Small intestine (tissue), 7 donors: Measurements from ENCODE around the gene NOS3. TPM values are rescaled to one million over a fixed set of nuclear protein-coding genes. Genes with fewer than 3 reads are reported as not detected.

Experiments used
- DNase-seq, 2 donors: peaks; one replicate each; pipeline versions ENCODE4 v3.0.0 to v3.0.0-alpha.2; 2013
- FAIRE-seq: peaks from 2 replicates; lab custom pipeline; 2012; peaks lifted over from hg19 to GRCh38; lab: Jason Lieb, UNC
- H3K27ac ChIP-seq, 3 donors: one replicate each; pipeline ENCODE4 v1.5.1; 2013; ENCODE audit warnings: low read length in 2 of 3, mild to moderate bottlenecking in 2 of 3, control low read depth in 1 of 3, inconsistent platforms in 1 of 3, low read depth in 1 of 3, moderate library complexity in 1 of 3
- H3K27me3 ChIP-seq, 3 donors: one replicate each; pipeline ENCODE4 v1.6.1; 2013; ENCODE audit warnings: low read length in 3 of 3, inconsistent platforms in 1 of 3; ENCODE audit not compliant: control insufficient read depth in 3 of 3, insufficient read depth in 3 of 3
- H3K36me3 ChIP-seq, 3 donors: one replicate each; pipeline ENCODE4 v1.6.1; 2013; ENCODE audit warnings: low read length in 3 of 3, inconsistent platforms in 1 of 3, low read depth in 1 of 3, mild to moderate bottlenecking in 1 of 3, moderate library complexity in 1 of 3; ENCODE audit not compliant: control insufficient read depth in 3 of 3, insufficient read depth in 2 of 3
- H3K4me1 ChIP-seq, 3 donors: one replicate each; pipeline ENCODE4 v1.6.1; 2013; ENCODE audit warnings: low read length in 2 of 3, inconsistent platforms in 1 of 3, low read depth in 1 of 3, mild to moderate bottlenecking in 1 of 3, moderate library complexity in 1 of 3; ENCODE audit not compliant: control insufficient read depth in 3 of 3, insufficient read depth in 2 of 3
- H3K4me3 ChIP-seq, 3 donors: one replicate each; pipeline ENCODE4 v1.5.1; 2013; ENCODE audit warnings: low read length in 3 of 3, control low read depth in 1 of 3, inconsistent platforms in 1 of 3, low read depth in 1 of 3, mild to moderate bottlenecking in 1 of 3, moderate library complexity in 1 of 3
- H3K9me3 ChIP-seq, 2 donors: one replicate each; pipeline ENCODE4 v1.6.1; 2013; ENCODE audit warnings: low read depth in 1 of 2, low read length in 1 of 2; ENCODE audit not compliant: control insufficient read depth in 2 of 2, insufficient read depth in 1 of 2
- WGBS, 3 donors: extraction: QIAGEN DNeasy Blood & Tissue Kit; methylation state at CpG; one replicate each; pipeline ENCODE4 v1.1.7; 2013; 5-methylcytosine and 5-hydroxymethylcytosine counted together
- polyA plus RNA-seq, 4 donors: library from polyadenylated mRNA; stranded (reverse) in 3 of 4; unstranded in 1 of 4; fragments of 200-250 nt in 3 of 4; fragments of 120-200 nt in 1 of 4; gene quantifications; one replicate each; pipeline versions ENCODE4 v1.2.1 to v1.2.3, GENCODE V29; 2013
- donor health status: healthy with polysubstance abuse.
- donor health status: control.
- donor health status: control.
- donor health status: Bipolar disorder and iron deficiency.
- donor health status: healthy.

NOS3 gene
- polyA plus RNA-seq, 4 donors: 0.45 to 14.7 (median 4.7) TPM

GRCh38 chr7:151061213-151062110, 70.6 kb downstream of the NOS3 start:
- WGBS, 3 donors: 66 to 71% (median 70%) methylated on average over 33 of the region's 33 CpGs
- no peak for FAIRE-seq
- Histone ChIP-seq H3K4me3 (no peak overlapping the region), H3K27ac (no peak overlapping the region), H3K36me3 (peaks cover under 1 to 40% (median 19%) of the 10 kb centered on the region in 3 donors), H3K27me3 (no peaks in the 10 kb centered on the region), H3K4me1 (peaks cover 0 to 46% (median 9%) of the 10 kb centered on the region in 3 donors), H3K9me3 (no peaks in the 10 kb centered on the region)
- no peak for DNase-seq

- no peak overlapping the region for H3K4me3 ChIP-seq
- 20 to 64% (median 44%) methylated on average over 10 to 11 of the region's 11 CpGs for WGBS, 3 donors
- no peaks in the 10 kb centered on the region for H3K9me3 ChIP-seq
- H3K27me3 ChIP-seq: no peaks in the 10 kb centered on the region
- FAIRE-seq: no peak
- H3K36me3 ChIP-seq: peaks cover 3 to 46% (median 22%) of the 10 kb centered on the region in 3 donors
- peaks cover 0 to 40% (median 9%) of the 10 kb centered on the region in 3 donors for H3K4me1 ChIP-seq
- no peak for DNase-seq
- no peak overlapping the region for H3K27ac ChIP-seq
Measured at GRCh38 chr7:151062111-151062398, 71.2 kb downstream of the NOS3 start.

GRCh38 chr7:151062399-151063211, 71.8 kb downstream of the NOS3 start:
- Histone ChIP-seq H3K36me3 (peaks cover 7 to 52% (median 22%) of the 10 kb centered on the region in 3 donors), H3K4me1 (peaks cover 0 to 37% (median 9%) of the 10 kb centered on the region in 3 donors), H3K4me3 (peak overlapping the region in 2 of 3 donors; percentile 67 to 72), H3K27me3 (no peaks in the 10 kb centered on the region), H3K27ac (peak overlapping the region; percentile 75 to 79 (median 75)), H3K9me3 (no peaks in the 10 kb centered on the region)
- FAIRE-seq (no peak), DNase-seq (peak; percentile 95)
- 21 to 50% (median 39%) methylated on average over 37 to 43 of the region's 43 CpGs for WGBS, 3 donors

GRCh38 chr7:151063212-151063561, 72.4 kb downstream of the NOS3 start:
- Histone ChIP-seq H3K9me3 (no peaks in the 10 kb centered on the region), H3K27ac (peak overlapping the region in 1 of 3 donors; percentile 52), H3K4me3 (peak overlapping the region in 2 of 3 donors; percentile 67 to 72), H3K36me3 (peaks cover 8 to 58% (median 22%) of the 10 kb centered on the region in 3 donors), H3K27me3 (no peaks in the 10 kb centered on the region), H3K4me1 (peaks cover 0 to 37% (median 9%) of the 10 kb centered on the region in 3 donors)
- WGBS, 3 donors: 18 to 47% (median 36%) methylated on average over 9 to 11 of the region's 11 CpGs
- DNase-seq (peak; percentile 32 to 59), FAIRE-seq (no peak)

Other genes with a start within 250 kb of the NOS3 start
- gene TMEM176B, start 190.7 kb upstream of the NOS3 start, polyA plus RNA-seq: 100 to 1,000 TPM; 152 to 376 (median 212) TPM
- gene TMEM176A, start 190.2 kb upstream of the NOS3 start, polyA plus RNA-seq: 100 to 1,000 TPM; 143 to 380 (median 229) TPM
- 100 to 1,000 TPM in 3 of 4 donors, 10 to 100 TPM in 1; 72.7 to 325 (median 173) TPM for gene AOC1, start 138.5 kb upstream of the NOS3 start, polyA plus RNA-seq
- 1 to 10 TPM in 3 of 4 donors, not detected in 1; 2.4 to 5.7 (median 3.7) TPM for gene KCNH2, start 12.7 kb upstream of the NOS3 start, polyA plus RNA-seq
- gene ATG9B, start 33.5 kb downstream of the NOS3 start, polyA plus RNA-seq: 1 to 10 TPM in 2 of 4 donors, under 1 TPM in 2; 0.22 to 1.6 (median 0.77) TPM
- 10 to 100 TPM; 15.4 to 29.9 (median 16.2) TPM for gene ABCB8, start 37.4 kb downstream of the NOS3 start, polyA plus RNA-seq
- 10 to 100 TPM in 1 of 4 donors, 1 to 10 TPM in 3; 2.8 to 10.7 (median 3.6) TPM for gene ASIC3, start 57.5 kb downstream of the NOS3 start, polyA plus RNA-seq
- gene CDK5, start 66.9 kb downstream of the NOS3 start, polyA plus RNA-seq: 10 to 100 TPM; 10.8 to 19.7 (median 11.9) TPM
- gene SLC4A2, start 68.6 kb downstream of the NOS3 start, polyA plus RNA-seq: 100 to 1,000 TPM in 3 of 4 donors, 10 to 100 TPM in 1; 91.5 to 132 (median 103) TPM
- gene FASTK, start 89.8 kb downstream of the NOS3 start, polyA plus RNA-seq: 100 to 1,000 TPM in 3 of 4 donors, 10 to 100 TPM in 1; 95.2 to 248 (median 126) TPM
- gene TMUB1, start 92.5 kb downstream of the NOS3 start, polyA plus RNA-seq: 100 to 1,000 TPM in 1 of 4 donors, 10 to 100 TPM in 3; 66.4 to 144 (median 77.2) TPM
- gene AGAP3, start 95.5 kb downstream of the NOS3 start, polyA plus RNA-seq: 10 to 100 TPM; 46.5 to 57.9 (median 54.4) TPM
- gene GBX1, start 176.7 kb downstream of the NOS3 start, polyA plus RNA-seq: under 1 TPM in 1 of 4 donors, not detected in 3; 0.06 TPM
- gene ASB10, start 196.2 kb downstream of the NOS3 start, polyA plus RNA-seq: not detected
- not detected for gene H2BK1, start 219.5 kb downstream of the NOS3 start, polyA plus RNA-seq
- gene ABCF2, start 236.2 kb downstream of the NOS3 start, polyA plus RNA-seq: 10 to 100 TPM; 11.0 to 23.7 (median 13.5) TPM
- 10 to 100 TPM; 11.6 to 27.2 (median 18.1) TPM for gene CHPF2, start 241.5 kb downstream of the NOS3 start, polyA plus RNA-seq